ENCODE measurements around the gene SPEF1. TPM values are rescaled to one million over a fixed set of nuclear protein-coding genes. Genes with fewer than 3 reads are reported as not detected.
A peak's percentile ranks its signal among the peaks of the same experiment; 100 is the strongest.

SPEF1 gene
- total RNA-seq, 2 donors from 2014 or later: 0.35 to 0.44 TPM

- Histone ChIP-seq H3K4me3 (ENCODE audit: low read length) (no peak overlapping the region), H3K9ac (ENCODE audit: extremely low read depth, low read length, poor library complexity, severe bottlenecking) (no peak overlapping the region), H3K4me1 (ENCODE audit: control insufficient read depth, insufficient read depth, low read length) (peaks cover 11% of the 10 kb centered on the region), H3K27me3 (ENCODE audit: control insufficient read depth, insufficient read depth, low read length, poor library complexity, severe bottlenecking) (peaks cover 39% of the 10 kb centered on the region), H3K36me3 (ENCODE audit: control insufficient read depth, insufficient read depth, low read length) (no peaks in the 10 kb centered on the region), H3K27ac (ENCODE audit: low read depth, low read length) (no peak overlapping the region), H3K9me3 (ENCODE audit: control insufficient read depth, low read length) (no peaks in the 10 kb centered on the region)
- WGBS, 2 experiments (ENCODE audit: insufficient coverage in 1 of 2, insufficient read length in 1 of 2): 79 to 93% methylated on average over 8 to 12 of the region's 12 CpGs
- TF ChIP-seq CTCF (conservative IDR thresholded peaks at IDR 0.05): no peak
- H3K27me3 Mint-ChIP-seq (ENCODE audit: insufficient read depth): peaks cover 39% of the 10 kb centered on the region
- DNase-seq: no peak
- H3K4me1 Mint-ChIP-seq: peaks cover 14% of the 10 kb centered on the region
- no peaks in the 10 kb centered on the region for H3K9me3 Mint-ChIP-seq
- no peak overlapping the region for H3K27ac Mint-ChIP-seq
- H3K4me3 Mint-ChIP-seq: no peak overlapping the region
- H3K36me3 Mint-ChIP-seq (ENCODE audit: low read depth): no peaks in the 10 kb centered on the region
Observed at GRCh38 chr20:3734111-3734843, 47.0 kb downstream of the SPEF1 start.

GRCh38 chr20:3733119-3733995, 47.9 kb downstream of the SPEF1 start:
- peaks cover 44% of the 10 kb centered on the region for H3K27me3 Mint-ChIP-seq (ENCODE audit: insufficient read depth)

More at GRCh38 chr20:3733119-3733995, 47.9 kb downstream of the SPEF1 start:
- no peak overlapping the region for H3K27ac Mint-ChIP-seq
- Histone ChIP-seq H3K27ac (ENCODE audit: low read depth, low read length) (no peak overlapping the region), H3K9me3 (ENCODE audit: control insufficient read depth, low read length) (no peaks in the 10 kb centered on the region), H3K4me1 (ENCODE audit: control insufficient read depth, insufficient read depth, low read length) (peaks cover 3% of the 10 kb centered on the region), H3K27me3 (ENCODE audit: control insufficient read depth, insufficient read depth, low read length, poor library complexity, severe bottlenecking) (peaks cover 45% of the 10 kb centered on the region), H3K36me3 (ENCODE audit: control insufficient read depth, insufficient read depth, low read length) (no peaks in the 10 kb centered on the region), H3K4me3 (ENCODE audit: low read length) (no peak overlapping the region), H3K9ac (ENCODE audit: extremely low read depth, low read length, poor library complexity, severe bottlenecking) (no peak overlapping the region)
- no peaks in the 10 kb centered on the region for H3K36me3 Mint-ChIP-seq (ENCODE audit: low read depth)
- TF ChIP-seq CTCF (conservative IDR thresholded peaks at IDR 0.05): no peak
- H3K4me3 Mint-ChIP-seq: peak overlapping the region; percentile 23
- no peak for DNase-seq
- no peaks in the 10 kb centered on the region for H3K9me3 Mint-ChIP-seq
- WGBS, 2 experiments (ENCODE audit: insufficient coverage in 1 of 2, insufficient read length in 1 of 2): 90 to 94% methylated on average over 12 to 20 of the region's 20 CpGs
- peaks cover 5% of the 10 kb centered on the region for H3K4me1 Mint-ChIP-seq
